GM12864 (cell line): ENCODE results near the gene CACNB2.

Source experiments
- DNase-seq: peaks from one replicate; pipeline ENCODE4 v3.0.0-alpha.2; 2011; ENCODE audit warnings: low read depth
- H3K4me3 ChIP-seq: 2 replicates; pipeline ENCODE4 v1.5.1; 2011; ENCODE audit warnings: mild to moderate bottlenecking, low read depth, low read length, control low read depth
- CTCF ChIP-seq: IDR thresholded peaks from 2 replicates; pipeline ENCODE4 v1.5.1; 2011; ENCODE audit warnings: low read depth, mild to moderate bottlenecking, moderate library complexity, low read length, control low read depth, inconsistent platforms; ENCODE audit errors: missing control alignments

The CACNB2 gene

DNA sequence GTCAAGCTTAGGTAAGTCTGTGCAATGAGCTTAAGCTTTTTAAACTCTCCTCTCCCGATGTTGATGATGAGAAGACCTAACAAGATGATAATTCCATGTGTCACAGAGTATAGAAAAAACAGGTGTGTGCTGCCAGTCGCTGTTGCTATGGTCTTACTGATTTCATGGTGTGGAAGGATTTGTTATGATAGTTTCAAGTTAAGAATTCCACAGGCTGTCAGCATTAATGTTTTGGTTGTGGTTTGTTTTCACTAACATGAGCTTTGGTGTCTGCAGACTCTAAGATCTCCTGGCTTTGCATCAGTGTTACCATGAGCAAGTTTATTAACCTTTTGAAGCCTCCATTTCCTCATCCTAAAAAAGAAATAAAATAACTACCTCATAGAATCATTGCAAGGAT, 387.5 kb downstream of the CACNB2 start:
- no peak overlapping the region for H3K4me3 ChIP-seq
- TF ChIP-seq CTCF = no peak
- DNase-seq = no peak

GRCh38 chr10:18528292-18528691, 388.1 kb downstream of the CACNB2 start:
- no peak for DNase-seq
- no peak for TF ChIP-seq CTCF
- no peak overlapping the region for H3K4me3 ChIP-seq

DNA sequence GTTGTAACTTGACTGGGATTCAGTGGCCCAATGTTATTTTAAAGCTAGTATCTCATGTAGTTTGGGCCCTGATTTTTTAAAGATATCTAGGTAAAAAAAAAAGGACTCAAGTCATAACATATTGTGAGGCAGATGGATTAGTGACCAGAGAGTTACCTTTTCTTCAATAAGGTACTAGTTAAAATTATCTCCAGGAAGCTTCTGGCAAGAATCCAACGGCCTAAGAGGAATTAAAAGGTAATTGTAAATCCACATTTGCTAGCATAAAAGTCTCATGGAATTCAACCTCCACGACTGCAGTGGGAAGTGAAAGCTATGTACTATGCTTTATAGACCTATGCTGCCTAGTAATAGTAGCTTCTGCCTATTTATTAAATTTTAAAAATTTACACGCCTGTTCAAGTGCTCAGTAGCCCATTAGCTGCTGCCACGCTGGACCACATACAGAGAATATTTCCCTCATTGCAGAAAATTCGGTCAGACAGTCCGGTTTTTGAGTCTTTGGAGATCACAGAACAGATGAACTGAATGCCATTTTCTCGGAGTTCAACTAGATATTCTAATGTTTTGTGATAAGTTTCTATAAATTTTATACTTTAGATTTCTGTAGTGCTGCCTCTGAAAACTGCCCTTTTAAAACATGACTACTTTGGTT, 392.8 kb downstream of the CACNB2 start:
- TF ChIP-seq CTCF = no peak
- no peak overlapping the region for H3K4me3 ChIP-seq
- DNase-seq = no peak

DNA sequence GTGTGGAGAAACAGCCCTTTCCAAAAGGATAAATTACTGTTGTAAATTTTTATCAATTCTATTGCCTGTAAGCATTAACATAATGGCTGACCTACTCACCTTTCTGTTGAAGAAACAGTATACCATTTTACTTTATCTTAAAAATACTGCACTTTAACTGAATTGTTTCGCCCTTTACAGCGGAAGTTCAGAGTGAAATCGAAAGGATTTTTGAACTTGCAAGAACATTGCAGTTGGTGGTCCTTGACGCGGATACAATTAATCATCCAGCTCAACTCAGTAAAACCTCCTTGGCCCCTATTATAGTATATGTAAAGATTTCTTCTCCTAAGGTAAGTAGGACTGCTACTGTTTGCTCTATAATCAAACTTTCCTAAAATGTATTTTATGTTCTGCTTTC, 393.7 kb downstream of the CACNB2 start:
- TF ChIP-seq CTCF = no peak
- no peak overlapping the region for H3K4me3 ChIP-seq
- DNase-seq = no peak

DNA sequence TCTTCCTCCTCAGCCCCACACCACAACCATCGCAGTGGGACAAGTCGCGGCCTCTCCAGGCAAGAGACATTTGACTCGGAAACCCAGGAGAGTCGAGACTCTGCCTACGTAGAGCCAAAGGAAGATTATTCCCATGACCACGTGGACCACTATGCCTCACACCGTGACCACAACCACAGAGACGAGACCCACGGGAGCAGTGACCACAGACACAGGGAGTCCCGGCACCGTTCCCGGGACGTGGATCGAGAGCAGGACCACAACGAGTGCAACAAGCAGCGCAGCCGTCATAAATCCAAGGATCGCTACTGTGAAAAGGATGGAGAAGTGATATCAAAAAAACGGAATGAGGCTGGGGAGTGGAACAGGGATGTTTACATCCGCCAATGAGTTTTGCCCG, 399.1 kb downstream of the CACNB2 start:
- TF ChIP-seq CTCF = no peak
- H3K4me3 ChIP-seq = no peak overlapping the region
- no peak for DNase-seq

DNA sequence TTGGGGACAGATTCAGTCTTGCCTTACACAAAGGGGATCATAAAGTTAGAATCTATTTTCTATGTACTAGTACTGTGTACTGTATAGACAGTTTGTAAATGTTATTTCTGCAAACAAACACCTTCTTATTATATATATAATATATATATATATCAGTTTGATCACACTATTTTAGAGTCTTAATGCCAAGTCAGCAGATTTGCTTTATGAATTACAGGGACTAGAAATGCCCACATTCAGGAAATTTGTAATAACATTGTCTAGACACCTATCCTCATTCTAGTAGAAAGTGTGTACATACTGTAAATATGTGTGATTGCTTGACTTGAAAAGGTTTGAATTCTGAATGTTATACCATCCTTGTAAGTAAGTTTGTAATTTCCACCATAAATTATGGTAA, 400.0 kb downstream of the CACNB2 start:
- TF ChIP-seq CTCF = no peak
- DNase-seq = no peak
- no peak overlapping the region for H3K4me3 ChIP-seq

- H3K4me3 ChIP-seq = no peak overlapping the region
- TF ChIP-seq CTCF = no peak
- no peak for DNase-seq
Observed at GRCh38 chr10:18542832-18543231, 402.6 kb downstream of the CACNB2 start.
